Activated T-cell treated with anti-CD3 and anti-CD28 coated beads, Interleukin-2, amount 50 U/mL, for 48 hours (primary cell): ENCODE results near the gene ZSWIM6.
A peak's percentile ranks its signal among the peaks of the same experiment; 100 is the strongest.

Source experiments
- DNase-seq, 2 experiments: peaks; one replicate each; pipeline ENCODE4 v3.0.0-alpha.2; 2020

ZSWIM6 gene

GRCh38 chr5:61331407-61332357 lies at the start of gene ZSWIM6:
ZSWIM6 (plus strand) TSS chr5:61332258; CDS start chr5:61332273, 15 bp downstream.
- DNase-seq, result peak; percentile 98

GRCh38 chr5:61283471-61283870 lies 48.6 kb upstream of the ZSWIM6 start:
- no peak for DNase-seq

- no peak for DNase-seq
These were observed 46.5 kb upstream of the ZSWIM6 start for GRCh38 chr5:61285531-61285930.

GRCh38 chr5:61286446-61287132 lies 45.5 kb upstream of the ZSWIM6 start:
- DNase-seq, result no peak

- DNase-seq, result no peak
These were observed 44.6 kb upstream of the ZSWIM6 start for GRCh38 chr5:61287474-61287873.

GRCh38 chr5:61289241-61289640 lies 42.8 kb upstream of the ZSWIM6 start:
- no peak for DNase-seq

GRCh38 chr5:61289669-61290306 lies 42.3 kb upstream of the ZSWIM6 start:
- DNase-seq, result no peak

GRCh38 chr5:61290791-61291210 lies 41.3 kb upstream of the ZSWIM6 start:
- DNase-seq, result no peak

GRCh38 chr5:61292062-61292657 lies 39.9 kb upstream of the ZSWIM6 start:
- no peak for DNase-seq

GRCh38 chr5:61293071-61293470 lies 39.0 kb upstream of the ZSWIM6 start:
- no peak for DNase-seq

- no peak for DNase-seq
These were observed 38.2 kb upstream of the ZSWIM6 start for GRCh38 chr5:61293873-61294272.

GRCh38 chr5:61295365-61295764 lies 36.7 kb upstream of the ZSWIM6 start:
- no peak for DNase-seq

GRCh38 chr5:61298066-61298465 lies 34.0 kb upstream of the ZSWIM6 start:
- DNase-seq, result no peak

- no peak for DNase-seq
These were observed 33.5 kb upstream of the ZSWIM6 start for GRCh38 chr5:61298580-61298979.

- no peak for DNase-seq
These were observed 32.8 kb upstream of the ZSWIM6 start for GRCh38 chr5:61299261-61299681.

- DNase-seq, result no peak
These were observed 30.5 kb upstream of the ZSWIM6 start for GRCh38 chr5:61301341-61302199.

- DNase-seq, result no peak
These were observed 29.9 kb upstream of the ZSWIM6 start for GRCh38 chr5:61302200-61302563.

GRCh38 chr5:61303346-61303745 lies 28.7 kb upstream of the ZSWIM6 start:
- DNase-seq, result no peak

- DNase-seq, result no peak
These were observed 27.3 kb upstream of the ZSWIM6 start for GRCh38 chr5:61304590-61305381.

GRCh38 chr5:61306531-61307131 lies 25.4 kb upstream of the ZSWIM6 start:
- peak in 1 of 2 experiments; percentile 41 for DNase-seq

- DNase-seq, result no peak
These were observed 24.9 kb upstream of the ZSWIM6 start for GRCh38 chr5:61307191-61307590.
